GM21717 (cell line): ENCODE results near the gene KLK2.

Source experiments
- ATAC-seq: cut with Tn5 transposase; IDR thresholded peaks from one replicate; pipeline ENCODE4 v1.9.1; 2021; ENCODE audit warnings: mild to moderate bottlenecking, moderate library complexity; ENCODE audit not compliant: unreplicated experiment

Gene KLK2

DNA sequence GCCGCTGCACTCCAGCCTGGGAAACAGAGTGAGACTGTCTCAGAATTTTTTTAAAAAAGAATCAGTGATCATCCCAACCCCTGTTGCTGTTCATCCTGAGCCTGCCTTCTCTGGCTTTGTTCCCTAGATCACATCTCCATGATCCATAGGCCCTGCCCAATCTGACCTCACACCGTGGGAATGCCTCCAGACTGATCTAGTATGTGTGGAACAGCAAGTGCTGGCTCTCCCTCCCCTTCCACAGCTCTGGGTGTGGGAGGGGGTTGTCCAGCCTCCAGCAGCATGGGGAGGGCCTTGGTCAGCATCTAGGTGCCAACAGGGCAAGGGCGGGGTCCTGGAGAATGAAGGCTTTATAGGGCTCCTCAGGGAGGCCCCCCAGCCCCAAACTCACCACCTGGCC is at the start of gene KLK2:
Gene KLK2, plus strand, starts transcription at position 384 of the 400 bp plus-strand sequence. CDS start 35 bp downstream, outside the sequence.
- ATAC-seq = no peak

DNA sequence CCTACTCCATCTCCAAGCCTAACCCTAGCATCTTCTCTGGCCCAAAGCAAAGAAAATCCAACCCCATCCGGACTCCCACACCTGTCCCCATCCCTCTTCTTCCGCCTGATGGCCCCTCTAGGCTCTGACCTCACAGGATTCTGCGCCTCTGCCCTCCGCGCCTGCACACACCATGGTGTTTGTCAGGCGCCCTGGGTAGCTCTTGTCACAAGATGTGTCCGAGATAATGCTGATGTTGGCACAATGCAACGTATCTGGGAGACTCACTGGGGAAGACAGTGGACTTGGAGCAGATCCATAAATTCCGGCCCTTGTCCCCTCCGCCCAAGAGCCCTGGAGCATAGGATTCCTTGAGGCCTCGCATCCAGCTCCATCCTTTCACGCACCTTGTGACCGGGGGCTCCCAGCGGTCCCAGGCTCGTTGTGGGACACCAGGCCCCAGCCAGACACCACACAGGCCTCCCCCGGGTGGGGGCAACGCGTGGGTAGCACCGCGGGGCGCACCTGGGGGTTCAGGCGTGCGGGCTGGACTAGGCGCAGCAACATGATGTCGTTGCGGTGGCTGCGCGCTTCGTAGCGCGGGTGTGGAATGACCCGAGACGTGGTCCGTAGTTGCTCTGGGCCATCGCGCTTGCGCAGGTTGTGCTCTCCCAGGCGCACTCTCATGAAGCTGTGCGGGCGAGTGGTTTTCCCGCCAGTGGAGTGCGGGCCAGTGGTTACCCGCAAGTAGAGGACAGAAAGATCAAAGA is 46.6 kb upstream of the KLK2 start:
- ATAC-seq = no peak

- no peak for ATAC-seq
These were observed 45.8 kb upstream of the KLK2 start for GRCh38 chr19:50827476-50827875.

DNA sequence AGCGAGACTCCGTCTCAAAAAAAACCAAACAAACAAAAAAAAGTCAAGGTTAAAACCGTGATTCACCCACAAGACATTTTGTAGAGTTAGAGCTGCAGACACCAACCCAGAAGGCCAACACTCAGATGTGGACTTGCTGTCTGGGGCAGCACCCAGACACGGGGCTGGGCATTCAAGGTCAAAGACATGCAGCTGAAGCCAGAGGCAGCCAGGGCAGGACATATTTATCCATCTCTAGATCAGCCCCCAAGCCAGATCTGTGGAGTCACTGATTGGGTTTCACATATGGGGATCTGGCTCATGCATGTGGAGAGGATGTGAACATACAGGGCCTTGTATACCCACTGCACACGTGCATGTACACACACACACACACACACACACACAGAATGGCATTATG is 43.4 kb upstream of the KLK2 start:
- no peak for ATAC-seq

- ATAC-seq = no peak
These were observed 42.8 kb upstream of the KLK2 start for GRCh38 chr19:50830266-50831025.

DNA sequence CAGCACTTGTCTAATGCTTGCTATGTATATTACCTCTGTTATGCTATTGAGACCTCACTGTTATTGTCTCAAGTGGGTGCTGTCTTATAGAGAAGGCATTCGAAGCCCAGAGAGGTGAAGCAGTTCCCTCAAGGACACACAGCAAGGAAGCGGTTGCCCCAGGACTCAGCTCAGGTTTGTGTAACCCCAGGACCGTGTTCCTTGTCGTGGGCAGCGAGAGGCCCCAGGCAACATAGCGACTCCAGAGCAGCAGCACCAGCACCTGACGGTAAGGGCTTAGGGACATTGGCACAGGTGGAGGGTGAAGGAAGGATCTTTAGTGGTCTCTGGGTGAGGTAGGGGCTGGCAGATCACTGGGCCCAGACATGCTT is 42.2 kb upstream of the KLK2 start:
- ATAC-seq = no peak

GRCh38 chr19:50832666-50833065 is 40.6 kb upstream of the KLK2 start:
- ATAC-seq = no peak

GRCh38 chr19:50833117-50833801 is 40.0 kb upstream of the KLK2 start, which contains the start of gene KLK15:
Gene KLK15 (minus strand): TSS chr19:50833574. CDS start chr19:50831492, 2,082 bp downstream.
- no peak for ATAC-seq

- no peak for ATAC-seq
These were observed 39.5 kb upstream of the KLK2 start for GRCh38 chr19:50833802-50834167.

DNA sequence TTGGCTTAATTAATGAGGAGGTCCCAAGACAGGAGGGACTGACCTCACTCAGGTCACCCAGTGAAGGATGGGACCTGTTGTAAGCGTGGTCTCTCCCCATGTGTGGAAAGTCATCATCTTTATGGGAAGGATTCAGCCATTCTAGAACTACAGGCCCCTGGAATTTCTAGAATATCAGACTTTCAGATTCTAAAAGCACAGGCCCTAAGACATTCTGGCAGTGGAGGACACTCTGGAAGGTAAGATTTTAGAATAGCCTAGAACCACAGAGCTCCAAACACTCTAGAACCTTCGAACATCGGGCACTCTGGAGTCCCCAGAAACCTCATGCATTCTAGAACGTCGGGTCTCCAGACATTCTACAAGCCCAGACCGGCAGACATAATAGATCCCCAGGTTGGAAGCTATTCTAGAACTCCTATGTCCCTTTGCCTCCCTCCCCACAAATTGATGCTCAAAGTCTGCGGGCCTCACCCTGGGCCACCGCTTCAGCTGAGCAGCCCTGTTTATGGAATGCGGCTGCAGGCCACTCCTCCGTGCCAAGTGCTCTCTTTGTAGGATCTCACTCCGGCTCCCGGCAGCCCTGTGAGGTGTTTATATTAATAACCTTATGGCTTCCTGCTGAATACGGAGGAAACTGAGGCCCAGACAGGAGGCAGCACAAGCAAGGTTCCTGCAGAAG is 38.0 kb upstream of the KLK2 start:
- ATAC-seq = no peak

DNA sequence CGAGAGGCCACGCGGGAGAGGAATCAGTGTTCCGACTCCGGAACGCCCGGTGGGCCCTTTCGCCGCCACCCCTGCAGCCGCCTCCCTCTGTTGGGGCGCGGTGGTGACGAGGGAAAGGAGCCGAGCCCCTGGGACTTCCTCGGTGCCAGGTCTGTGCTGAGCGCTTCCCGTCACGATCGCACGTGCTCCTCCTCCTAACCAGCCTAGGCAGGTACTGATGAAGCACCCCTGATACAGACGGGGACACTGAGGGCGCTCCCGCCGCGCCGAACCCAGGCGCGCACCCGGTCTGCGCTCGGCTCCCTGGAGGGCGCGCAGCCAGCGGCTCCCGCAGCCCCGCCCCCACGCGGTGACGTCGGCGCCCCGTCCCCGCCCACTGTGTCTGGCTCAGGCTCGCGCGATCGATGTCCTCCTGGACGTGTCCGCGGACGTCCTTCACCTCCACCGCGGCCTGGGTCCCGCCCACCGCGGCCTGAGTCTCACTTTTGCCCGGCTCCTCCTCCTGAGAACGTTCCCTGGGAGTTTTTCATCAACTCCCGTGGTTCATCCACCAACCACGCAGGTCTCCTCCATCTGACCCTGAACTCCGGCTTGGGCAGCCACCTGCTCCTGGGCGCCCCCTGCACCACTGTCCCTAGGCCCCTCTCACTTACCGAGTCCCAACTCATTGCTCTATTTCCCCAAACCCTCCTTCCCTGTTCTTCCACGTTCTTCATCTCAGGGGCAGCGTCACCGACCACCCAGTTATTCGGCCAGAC is 37.3 kb upstream of the KLK2 start:
- ATAC-seq = no peak

- no peak for ATAC-seq
These were observed 36.6 kb upstream of the KLK2 start for GRCh38 chr19:50836543-50837195.

GRCh38 chr19:50837300-50837699 is 35.9 kb upstream of the KLK2 start:
- ATAC-seq = no peak

DNA sequence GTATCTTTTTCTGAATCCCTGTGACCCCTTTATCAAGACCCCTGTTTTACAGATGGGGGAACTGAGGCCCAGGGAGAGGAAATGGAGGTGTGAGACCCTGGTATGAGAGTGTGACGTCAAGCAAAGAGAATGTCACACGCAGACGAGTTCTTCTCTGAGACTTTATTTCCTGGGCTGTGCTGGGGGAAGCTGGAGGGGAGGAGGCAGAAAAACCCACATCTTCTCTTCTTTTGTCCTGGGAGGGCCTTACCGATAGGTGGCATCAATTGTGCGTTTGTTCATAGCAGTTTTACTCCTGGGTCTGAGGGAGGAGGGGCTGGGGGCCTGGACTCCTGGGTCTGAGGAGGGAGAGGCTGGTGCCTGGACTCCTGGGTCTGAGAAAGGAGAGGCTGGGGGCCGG is 35.0 kb upstream of the KLK2 start:
- ATAC-seq = no peak

DNA sequence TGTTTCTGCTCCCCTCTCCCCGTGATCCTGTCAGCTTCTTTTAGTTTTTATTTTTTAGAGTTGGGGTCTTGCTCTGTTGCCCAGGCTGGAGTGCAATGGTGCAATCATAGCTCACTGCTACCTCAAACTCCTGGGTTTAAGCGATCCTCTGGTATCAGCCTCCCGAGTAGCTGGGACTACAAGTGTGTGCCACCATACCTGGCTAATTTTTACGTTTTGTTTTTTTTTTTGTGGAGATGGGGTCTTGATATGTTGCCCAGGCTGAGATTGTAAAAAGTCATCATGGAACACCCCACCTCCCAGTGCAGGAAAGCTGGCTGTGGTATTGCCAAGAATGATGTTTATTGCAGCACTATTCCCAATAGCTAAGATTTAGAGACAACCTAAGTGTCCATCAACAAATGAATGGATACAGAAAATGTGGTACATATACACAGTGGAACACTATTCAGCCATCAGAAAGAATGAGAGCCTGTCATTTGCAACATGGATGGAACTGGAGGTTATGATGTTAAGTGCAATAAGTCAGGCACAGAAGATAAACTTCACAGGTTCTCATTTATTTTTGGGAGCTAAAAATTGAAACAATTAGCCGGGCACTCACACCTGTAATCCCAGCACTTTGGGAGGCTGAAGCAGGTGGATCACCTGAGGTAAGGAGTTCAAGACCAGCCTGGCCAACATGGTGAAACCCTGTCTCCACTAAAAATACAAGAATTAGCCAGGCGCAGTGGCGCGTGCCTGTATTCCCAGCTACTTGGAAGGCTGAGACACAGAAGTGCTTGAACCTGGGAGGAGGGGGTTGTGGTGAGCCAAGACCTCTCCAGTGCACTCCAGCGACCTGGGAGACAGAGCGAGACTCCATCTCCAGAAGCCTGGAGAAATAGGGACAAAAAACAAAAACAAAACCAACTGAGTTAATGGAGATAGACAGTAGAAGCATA is 33.3 kb upstream of the KLK2 start:
- ATAC-seq = no peak

DNA sequence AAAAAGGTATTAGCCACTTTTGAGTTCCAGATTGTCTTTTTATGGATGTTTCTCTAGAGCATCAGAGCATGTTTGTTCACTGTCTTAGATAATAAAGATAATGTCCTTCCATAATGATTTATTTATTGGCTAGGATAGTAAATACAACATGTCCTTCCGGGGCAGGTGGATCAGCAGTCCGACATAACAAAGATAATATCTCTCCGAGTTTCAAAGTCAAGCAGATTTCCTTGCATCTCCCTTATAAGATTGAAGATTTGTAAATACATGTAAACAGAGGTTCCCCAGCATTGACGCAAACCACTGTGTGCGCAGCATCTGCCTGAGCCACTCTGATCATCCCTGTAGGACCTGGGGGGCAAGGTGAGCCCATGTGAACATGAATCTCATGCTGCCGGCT is 31.1 kb upstream of the KLK2 start:
- no peak for ATAC-seq

DNA sequence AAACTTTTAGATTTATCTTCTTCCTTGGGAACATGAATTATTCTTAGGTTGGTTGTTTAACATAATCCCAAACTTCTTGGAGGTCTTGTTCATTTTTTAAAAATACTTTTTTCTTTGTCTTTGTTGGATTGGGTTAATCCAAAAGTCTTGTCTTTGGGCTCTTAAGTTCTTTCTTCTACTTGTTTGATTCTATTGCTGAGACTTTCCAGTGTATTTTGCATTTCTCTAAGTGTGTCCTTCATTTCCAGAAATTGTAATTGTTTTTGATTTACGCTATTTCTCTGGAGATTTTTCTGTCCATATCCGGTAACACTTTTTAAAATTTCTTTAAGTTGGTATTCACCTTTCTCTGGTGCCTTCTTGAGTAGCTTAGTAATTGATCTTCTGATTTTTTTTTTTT is 30.0 kb upstream of the KLK2 start:
- ATAC-seq = no peak

DNA sequence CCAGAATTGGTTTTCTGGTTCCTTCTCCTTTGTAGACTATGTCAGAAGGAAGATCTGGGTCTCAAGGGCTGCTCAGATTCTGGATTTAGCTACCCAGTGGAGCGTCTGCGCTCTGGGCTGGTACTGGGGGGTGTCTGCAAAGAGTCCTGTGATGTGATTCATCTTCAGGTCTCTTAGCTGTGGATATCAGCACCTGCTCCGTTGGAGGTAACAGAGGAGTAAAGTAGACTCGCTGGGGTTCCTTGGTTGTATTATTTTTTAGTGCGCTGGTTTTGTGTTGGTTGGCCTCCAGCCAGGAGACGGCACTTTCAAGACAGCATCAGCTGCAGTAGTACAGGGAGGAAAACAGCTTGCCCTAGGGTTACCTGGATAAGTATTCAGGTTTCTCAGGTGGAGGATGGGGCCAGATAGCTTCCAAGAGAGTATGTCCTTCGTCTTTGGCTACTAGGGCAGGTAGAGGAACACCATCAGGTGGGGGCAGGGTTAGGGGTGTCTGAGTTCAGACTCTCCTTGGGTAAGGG is 29.5 kb upstream of the KLK2 start:
- ATAC-seq = no peak
